HepG2 (cell line): ENCODE data around the gene MAN1A1. TPM values are rescaled to one million over a fixed set of nuclear protein-coding genes. Genes with fewer than 3 reads are reported as not detected.

Source experiments
- ATM ChIP-seq: fragments of 450-650 bp; IDR thresholded peaks from 2 replicates; pipeline ENCODE4 v1.7.1; 2017; ENCODE audit warnings: mild to moderate bottlenecking, borderline replicate concordance
- CBFB ChIP-seq: sonication (generic); formaldehyde crosslinking; IDR thresholded peaks from 2 replicates; pipeline ENCODE4 v1.4.0; 2020; ENCODE audit warnings: missing genetic modification reagents
- GATAD1 ChIP-seq: IDR thresholded peaks from 2 replicates; pipeline ENCODE4 v1.6.1; 2016; ENCODE audit warnings: missing genetic modification reagents, missing compliant biosample characterization
- GTF2F1 ChIP-seq: fragments of 150-350 bp; IDR thresholded peaks from 2 replicates; pipeline ENCODE4 v1.6.1; 2014; ENCODE audit warnings: low read length
- HMG20A ChIP-seq: IDR thresholded peaks from 2 replicates; pipeline ENCODE4 v1.6.1; 2016; ENCODE audit warnings: borderline replicate concordance
- MBD4 ChIP-seq: IDR thresholded peaks from 2 replicates; pipeline ENCODE4 v1.6.1; 2012; ENCODE audit warnings: low read length, inconsistent platforms, borderline replicate concordance
- MED1 ChIP-seq: sonication (generic); formaldehyde crosslinking; IDR thresholded peaks from 2 replicates; pipeline ENCODE4 v1.4.0; 2020; ENCODE audit warnings: missing genetic modification reagents
- PBX3 ChIP-seq: sonication (generic); formaldehyde crosslinking; IDR thresholded peaks from 2 replicates; pipeline ENCODE4 v1.8.1; 2023; ENCODE audit warnings: missing genetic modification reagents, inconsistent platforms, borderline replicate concordance
- PHF8 ChIP-seq: sonication (generic); formaldehyde crosslinking; IDR thresholded peaks from 2 replicates; pipeline ENCODE4 v1.5.0; 2020; ENCODE audit warnings: missing genetic modification reagents
- POLR2A ChIP-seq, 2 experiments: IDR thresholded peaks; 2 replicates each; pipeline ENCODE4 v1.6.1; 2011; ENCODE audit warnings: low read depth in 2 of 2, low read length in 2 of 2, mild to moderate bottlenecking in 1 of 2, moderate library complexity in 1 of 2; ENCODE audit not compliant: insufficient read depth in 1 of 2
- RBM22 ChIP-seq: fragments of 200-400 bp; formaldehyde crosslinking; optimal IDR thresholded peaks from 2 replicates; pipeline ENCODE3; 2017; ENCODE audit warnings: mild to moderate bottlenecking, low read length, moderate library complexity
- SAP130 ChIP-seq: IDR thresholded peaks from 2 replicates; pipeline ENCODE4 v1.6.1; 2016; ENCODE audit warnings: low read depth
- SKI ChIP-seq: fragments of 450-650 bp; IDR thresholded peaks from one replicate; pipeline ENCODE4 v1.6.1; 2018; ENCODE audit warnings: mild to moderate bottlenecking; ENCODE audit not compliant: partially characterized antibody
- STAT5B ChIP-seq: sonication (generic); formaldehyde crosslinking; IDR thresholded peaks from 2 replicates; pipeline ENCODE4 v1.4.0; 2020; ENCODE audit warnings: missing genetic modification reagents
- TBL1XR1 ChIP-seq: fragments of 150-350 bp; IDR thresholded peaks from 2 replicates; pipeline ENCODE4 v1.6.1; 2014; ENCODE audit warnings: borderline replicate concordance, low read length; ENCODE audit not compliant: partially characterized antibody
- TBX2 ChIP-seq: sonication (generic); formaldehyde crosslinking; IDR thresholded peaks from 2 replicates; pipeline ENCODE4 v1.5.0; 2020; ENCODE audit warnings: missing genetic modification reagents, mild to moderate bottlenecking, borderline replicate concordance
- TCF7 ChIP-seq: sonication (generic); IDR thresholded peaks from 2 replicates; pipeline ENCODE4 v1.6.1; 2016; ENCODE audit warnings: antibody characterized with exemption, low read depth
- TFDP2 ChIP-seq: sonication (generic); formaldehyde crosslinking; IDR thresholded peaks from 2 replicates; pipeline ENCODE4 v1.4.0; 2020; ENCODE audit warnings: missing genetic modification reagents
- ZBTB7B ChIP-seq: sonication (generic); formaldehyde crosslinking; IDR thresholded peaks from 2 replicates; pipeline ENCODE4 v1.4.0; 2020; ENCODE audit warnings: missing genetic modification reagents
- ZFP91 ChIP-seq: sonication (generic); formaldehyde crosslinking; IDR thresholded peaks from 2 replicates; pipeline ENCODE4 v1.9.0; 2022; ENCODE audit warnings: missing genetic modification reagents, mild to moderate bottlenecking, borderline replicate concordance
- ZNF317 ChIP-seq: sonication (generic); formaldehyde crosslinking; IDR thresholded peaks from 2 replicates; pipeline ENCODE4 v1.5.0; 2020; ENCODE audit warnings: mild to moderate bottlenecking, missing genetic modification reagents
- ZNF564 ChIP-seq: sonication (generic); formaldehyde crosslinking; IDR thresholded peaks from 2 replicates; pipeline ENCODE4 v1.8.1; 2023; ENCODE audit warnings: mild to moderate bottlenecking, missing genetic modification reagents
- ZNF720 ChIP-seq: sonication (generic); formaldehyde crosslinking; IDR thresholded peaks from 2 replicates; pipeline ENCODE4 v1.4.0; 2020; ENCODE audit warnings: missing genetic modification reagents
- polyA plus RNA-seq, 8 experiments: library from polyadenylated mRNA; depleted of rRNA in 3 of 8; stranded (reverse) in 7 of 8; unstranded in 1 of 8; fragments of >200 nt; fragmentation: Illumina TruSeq in 4 of 8; extraction: Trizol in 4 of 8; gene quantifications; 2 replicates each; pipeline versions ENCODE4 v1.2.1 to v1.2.3, GENCODE V29; 2011 to 2016; ENCODE audit warnings: low read depth in 4 of 8, missing spikeins in 1 of 8, mixed read lengths in 1 of 8; ENCODE audit not compliant: insufficient read depth in 1 of 8
- total RNA-seq, 5 experiments: library from RNA; depleted of rRNA; stranded (reverse); fragments of >200 nt; fragmentation: Illumina TruSeq; extraction: Trizol; gene quantifications; 2 replicates each; pipeline ENCODE4 v1.2.3, GENCODE V29; 2016; ENCODE audit warnings: low read depth in 1 of 5
- TF ChIP-seq, protein P1 (sequence below): sonication (generic); formaldehyde crosslinking; IDR thresholded peaks from 2 replicates; pipeline ENCODE4 v1.4.0; 2020; ENCODE audit warnings: missing genetic modification reagents

Gene MAN1A1
- total and polyA plus RNA-seq, 2 of the 13 experiments (the other 11 are each of a cell fraction or from before 2014, with no cell fraction given), result 156 to 236 TPM

- TF ChIP-seq PBX3 (CRISPR knock-in tag) (0 out of 2 replicates have a peak, but pooled peaks have one; percentile 35), ATM (no peak), SAP130 (CRISPR knock-in tag) (peak; percentile 57), RBM22 (peak; percentile 84), SKI (no peak), TFDP2 (CRISPR knock-in tag) (peak; percentile 50; the same call in 1 of the 2 replicates), POLR2A (IDR thresholded peaks at IDR 0.05; ENCODE audit: insufficient read depth in 1 of 2, low read depth in 2 of 2, low read length in 2 of 2) (peak in 1 of 2 experiments; percentile 11; a peak in 1 of 4 replicates), ZBTB7B (CRISPR knock-in tag) (0 out of 2 replicates have a peak, but pooled peaks have one; percentile 15), TBX2 (CRISPR knock-in tag) (peak; percentile 77), HMG20A (CRISPR knock-in tag) (peak; percentile 74; the same call in 1 of the 2 replicates), GATAD1 (CRISPR knock-in tag) (peak; percentile 38; the same call in 1 of the 2 replicates), GTF2F1 (no peak), CBFB (CRISPR knock-in tag) (0 out of 2 replicates have a peak, but pooled peaks have one; percentile 23), STAT5B (no peak), ZNF317 (no peak), ZFP91 (CRISPR knock-in tag) (no peak), TCF7 (peak; percentile 83), ZNF720 (CRISPR knock-in tag) (no peak), PHF8 (0 out of 2 replicates have a peak, but pooled peaks have one; percentile 28), MED1 (CRISPR knock-in tag) (peak; percentile 97), ZNF564 (CRISPR knock-in tag) (0 out of 2 replicates have a peak, but pooled peaks have one; percentile 65), TBL1XR1 (no peak), MBD4 (peak; percentile 89; the same call in 1 of the 2 replicates)
- TF ChIP-seq, protein P1, sequence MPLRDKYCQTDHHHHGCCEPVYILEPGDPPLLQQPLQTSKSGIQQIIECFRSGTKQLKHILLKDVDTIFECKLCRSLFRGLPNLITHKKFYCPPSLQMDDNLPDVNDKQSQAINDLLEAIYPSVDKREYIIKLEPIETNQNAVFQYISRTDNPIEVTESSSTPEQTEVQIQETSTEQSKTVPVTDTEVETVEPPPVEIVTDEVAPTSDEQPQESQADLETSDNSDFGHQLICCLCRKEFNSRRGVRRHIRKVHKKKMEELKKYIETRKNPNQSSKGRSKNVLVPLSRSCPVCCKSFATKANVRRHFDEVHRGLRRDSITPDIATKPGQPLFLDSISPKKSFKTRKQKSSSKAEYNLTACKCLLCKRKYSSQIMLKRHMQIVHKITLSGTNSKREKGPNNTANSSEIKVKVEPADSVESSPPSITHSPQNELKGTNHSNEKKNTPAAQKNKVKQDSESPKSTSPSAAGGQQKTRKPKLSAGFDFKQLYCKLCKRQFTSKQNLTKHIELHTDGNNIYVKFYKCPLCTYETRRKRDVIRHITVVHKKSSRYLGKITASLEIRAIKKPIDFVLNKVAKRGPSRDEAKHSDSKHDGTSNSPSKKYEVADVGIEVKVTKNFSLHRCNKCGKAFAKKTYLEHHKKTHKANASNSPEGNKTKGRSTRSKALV, result no peak
These were observed 176.1 kb downstream of the MAN1A1 start (continued) for GRCh38 chr6:119173249-119174084.
